Stimulated activated CD4-positive, alpha-beta T cell treated with anti-CD3 and anti-CD28 coated beads, Interleukin-15, amount 100 ng/mL, for 48 hours (primary cell): ENCODE measurements around the gene CFL2.
"Not testable (repeated sequence)": the region's sequence is repeated elsewhere in the genome, so short reads cannot be mapped to it uniquely, and the experiment has no call there.

Experiments used
- DNase-seq, 2 donors: peaks; one replicate each; pipeline ENCODE4 v3.0.0-alpha.2; 2020; ENCODE audit warnings: low read depth in 2 of 2

CFL2 gene

GRCh38 chr14:34714320-34715126, at the start of gene CFL2:
TSS of gene CFL2 (minus strand) at chr14:34714593. CDS start at chr14:34714540, 53 bp downstream.
- peak; percentile 44 to 46 for DNase-seq

- DNase-seq = no peak
Measured at GRCh38 chr14:34755215-34755614, 40.8 kb upstream of the CFL2 start.

- DNase-seq = no peak
Measured at GRCh38 chr14:34754687-34755086, 40.3 kb upstream of the CFL2 start.

DNA sequence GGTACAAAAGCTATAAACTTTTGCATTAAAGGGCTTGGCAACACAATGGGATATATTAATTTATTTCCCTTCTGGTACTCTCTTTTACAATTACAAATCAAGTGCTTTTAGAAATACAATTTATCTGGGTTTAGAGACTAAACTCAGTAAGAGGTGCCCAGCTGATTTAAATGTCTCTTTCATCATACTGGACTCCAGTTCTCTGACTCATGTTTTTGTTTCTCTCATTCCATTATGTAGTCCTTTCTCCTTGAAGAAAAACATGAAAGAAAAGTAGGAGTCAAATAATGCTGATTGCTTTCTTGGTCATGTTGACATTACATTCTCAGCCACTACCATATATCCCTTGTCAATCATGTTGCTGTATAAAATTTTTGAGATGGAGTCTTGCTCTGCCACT, 36.3 kb upstream of the CFL2 start:
- DNase-seq = no peak

DNA sequence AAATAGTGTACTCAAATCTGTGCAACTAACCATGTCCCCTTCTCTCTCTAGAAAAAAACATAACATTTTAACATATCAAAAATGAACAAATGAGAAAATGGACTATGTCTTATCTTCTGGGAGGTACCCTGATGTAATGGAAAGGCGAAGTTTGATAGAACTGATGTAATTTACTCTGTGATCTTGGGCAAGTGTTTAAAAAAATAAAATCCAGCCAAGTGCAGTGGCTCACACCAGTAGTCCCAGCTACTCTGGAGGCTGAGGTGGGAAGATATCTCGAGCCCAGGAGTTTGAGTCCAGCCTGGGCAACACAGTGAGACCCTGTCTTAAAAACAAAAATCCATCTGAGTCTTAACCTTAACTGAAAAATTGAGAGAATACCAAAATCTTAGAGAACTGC, 35.8 kb upstream of the CFL2 start:
- DNase-seq = no peak

DNA sequence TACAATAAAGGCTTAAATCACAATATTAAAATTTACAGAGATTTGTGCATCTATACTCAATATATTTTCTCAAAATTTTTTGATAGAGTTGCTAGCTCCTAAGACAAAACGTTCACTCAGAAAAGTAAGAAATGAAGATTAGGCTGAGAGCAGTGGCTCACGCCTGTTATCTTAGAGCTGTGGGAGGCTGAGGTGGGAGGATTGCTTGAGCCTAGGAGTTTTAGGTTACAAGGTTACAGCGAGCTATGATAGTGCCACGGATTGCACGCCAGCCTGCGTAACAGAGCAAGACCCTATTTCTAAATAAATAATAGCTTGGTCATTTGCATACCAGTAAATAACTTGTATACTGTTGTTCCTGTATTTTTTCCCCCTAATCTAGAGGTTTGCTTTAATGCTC, 35.0 kb upstream of the CFL2 start:
- no peak for DNase-seq

DNA sequence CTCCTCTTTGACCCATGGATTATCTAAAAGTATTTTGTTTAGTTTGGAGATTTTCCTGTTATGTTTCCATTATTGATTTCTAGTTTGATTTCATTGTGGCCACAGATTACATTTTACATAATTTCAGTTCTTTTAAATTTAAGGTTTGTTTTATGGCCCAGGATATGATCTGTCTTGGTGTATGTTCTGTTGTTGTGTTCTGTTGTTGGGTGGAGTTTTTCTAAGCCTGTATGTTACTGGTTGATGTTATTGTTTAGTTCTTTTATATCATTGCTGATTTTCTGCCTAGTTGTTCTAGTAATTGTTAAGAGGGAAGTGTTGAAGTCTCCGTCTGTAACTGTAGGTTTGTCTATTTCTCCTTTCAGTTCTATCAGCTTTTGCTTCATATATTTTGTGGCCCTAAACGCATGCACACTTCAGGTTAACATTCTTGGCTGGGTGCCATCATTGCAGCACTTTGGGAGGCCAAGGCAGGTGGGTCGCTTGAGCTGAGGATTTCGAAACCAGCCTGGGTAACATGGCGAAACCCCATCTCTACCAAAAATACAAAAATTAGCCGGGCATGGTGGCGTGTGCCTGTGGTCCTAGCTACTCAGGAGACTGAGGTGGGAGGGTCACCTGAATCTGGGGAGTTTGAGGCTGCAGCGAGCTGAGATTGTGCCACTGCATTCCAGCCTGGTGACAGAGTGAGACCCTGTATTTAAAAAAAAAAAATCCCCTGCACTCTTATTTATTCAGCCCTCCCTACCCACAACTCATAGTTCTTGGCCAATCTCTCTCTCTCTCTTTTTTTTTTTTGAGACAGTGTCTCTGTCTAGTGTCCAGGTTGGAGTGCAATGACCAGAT, 28.1 kb upstream of the CFL2 start:
- no peak for DNase-seq

GRCh38 chr14:34741840-34742239, 27.4 kb upstream of the CFL2 start:
- no peak for DNase-seq

DNA sequence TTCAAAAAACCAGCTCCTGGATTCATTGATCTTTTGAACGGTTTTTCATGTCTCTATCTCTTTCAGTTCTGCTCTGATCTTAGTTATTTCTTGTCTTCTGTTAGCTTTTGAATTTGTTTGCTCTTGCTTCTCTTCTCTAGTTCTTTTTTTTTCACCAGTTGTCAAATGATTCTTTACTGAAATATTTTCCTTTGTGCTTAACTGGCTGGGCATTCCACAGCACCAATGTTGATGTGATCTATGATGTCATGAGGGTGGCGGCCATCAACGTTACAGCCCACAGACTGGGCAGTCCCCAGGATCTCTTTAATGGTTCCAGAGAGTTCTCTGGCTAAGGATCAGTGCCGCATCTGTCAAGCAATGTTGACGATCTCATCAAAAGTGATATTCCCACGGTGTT, 25.7 kb upstream of the CFL2 start:
- DNase-seq = not testable (repeated sequence)

GRCh38 chr14:34737079-34737478, 22.7 kb upstream of the CFL2 start:
- DNase-seq = not testable (repeated sequence)

- no peak for DNase-seq
Measured at GRCh38 chr14:34733245-34733644, 18.9 kb upstream of the CFL2 start.

DNA sequence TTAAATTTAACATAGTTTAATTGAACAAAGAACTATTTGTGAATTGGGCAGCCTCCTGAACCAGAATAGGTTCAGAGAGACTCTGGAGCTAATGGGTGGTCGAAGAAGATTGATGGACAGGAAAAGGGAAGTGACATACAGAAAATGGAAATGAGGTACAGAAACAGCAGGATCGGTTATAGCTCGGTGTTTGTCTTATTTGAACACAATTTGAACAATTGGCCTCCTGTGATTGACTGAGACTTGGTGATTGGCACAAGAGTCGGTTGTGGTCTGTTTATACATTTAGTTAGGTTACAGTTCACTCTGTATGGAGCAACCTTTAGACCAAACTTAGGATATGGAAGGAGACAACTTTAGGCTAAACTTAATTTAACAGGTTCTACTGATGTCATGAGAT, 18.4 kb upstream of the CFL2 start:
- DNase-seq = no peak

DNA sequence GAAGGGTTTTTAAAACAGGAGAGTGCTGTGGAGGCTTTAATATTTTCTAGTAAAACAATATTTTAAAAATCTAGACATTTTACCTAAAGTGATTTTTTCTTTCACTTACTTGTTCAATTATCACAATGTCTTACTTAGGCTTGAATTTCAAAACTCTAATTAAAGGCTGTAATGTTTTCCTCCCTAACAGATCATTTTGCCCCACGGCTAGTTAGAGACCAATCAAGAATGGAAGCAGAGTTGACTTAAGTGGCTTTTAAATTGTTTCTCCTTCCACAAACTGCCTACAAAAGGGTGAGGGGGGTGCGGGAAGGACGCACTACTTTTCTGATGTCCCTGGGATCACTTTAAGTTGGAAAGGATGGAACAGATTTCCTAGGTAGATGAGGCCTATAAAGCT, 9.5 kb upstream of the CFL2 start:
- no peak for DNase-seq

DNA sequence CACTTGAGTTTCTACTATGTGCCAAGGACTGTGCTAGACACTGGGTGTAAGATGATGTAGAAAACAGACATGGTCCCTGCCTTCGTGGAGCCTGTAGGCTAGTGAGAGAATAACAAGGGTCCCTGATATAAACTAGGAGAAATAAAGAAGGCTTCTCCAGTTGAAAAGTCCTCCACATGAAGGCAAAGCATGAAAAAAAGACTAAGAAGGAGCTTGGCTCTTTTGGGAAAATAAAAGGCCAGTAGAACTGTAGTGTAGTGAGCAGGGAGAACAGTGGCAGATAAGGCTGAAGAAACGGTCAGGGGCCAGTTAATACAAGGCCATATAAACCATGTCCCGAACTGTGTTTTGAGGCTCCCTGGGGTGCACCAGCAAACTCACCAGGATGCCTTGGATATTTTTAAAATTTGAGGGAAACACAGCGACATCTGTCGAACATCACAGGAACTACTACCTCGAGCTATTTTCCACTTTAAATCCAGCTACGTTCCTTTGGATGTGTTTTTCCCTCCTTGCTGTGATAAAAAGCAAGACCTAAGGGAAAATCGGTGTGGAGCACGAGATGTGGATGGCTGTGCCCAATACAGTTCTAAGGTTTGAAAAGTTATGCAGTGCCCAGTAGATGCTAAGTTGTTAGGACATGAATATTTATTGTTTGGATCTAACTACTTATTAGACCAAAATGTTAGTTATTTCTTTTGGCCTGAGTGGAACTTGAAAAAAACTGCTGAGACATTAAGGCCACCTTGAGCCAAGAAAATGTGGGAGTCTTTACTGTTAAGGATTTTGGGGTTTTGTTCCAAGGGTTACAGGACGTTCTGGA, 8.5 kb upstream of the CFL2 start:
- DNase-seq = peak in 1 of 2 donors; percentile 9

DNA sequence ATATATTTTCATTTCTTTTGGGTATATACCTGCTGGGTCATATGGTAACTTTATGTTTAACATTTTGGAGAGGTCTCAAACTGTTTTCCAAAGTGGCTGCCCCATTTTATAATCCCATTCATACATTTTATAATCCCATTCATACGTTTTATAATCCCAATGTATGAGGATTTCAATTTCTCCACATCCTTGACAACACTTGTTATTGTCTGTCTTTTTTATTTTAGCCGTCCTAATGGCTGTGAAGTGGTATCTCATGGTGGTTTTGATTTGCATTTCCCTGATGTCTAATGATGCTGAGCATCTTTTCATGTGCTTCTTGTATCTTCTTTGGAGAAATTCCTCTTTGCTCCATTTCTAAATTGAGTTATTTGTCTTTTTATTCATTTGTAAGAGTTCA, 6.7 kb upstream of the CFL2 start:
- DNase-seq = no peak

GRCh38 chr14:34718750-34719304, 4.4 kb upstream of the CFL2 start:
- DNase-seq = no peak

GRCh38 chr14:34715127-34715863, 902 bp upstream of the CFL2 start:
- no peak for DNase-seq

DNA sequence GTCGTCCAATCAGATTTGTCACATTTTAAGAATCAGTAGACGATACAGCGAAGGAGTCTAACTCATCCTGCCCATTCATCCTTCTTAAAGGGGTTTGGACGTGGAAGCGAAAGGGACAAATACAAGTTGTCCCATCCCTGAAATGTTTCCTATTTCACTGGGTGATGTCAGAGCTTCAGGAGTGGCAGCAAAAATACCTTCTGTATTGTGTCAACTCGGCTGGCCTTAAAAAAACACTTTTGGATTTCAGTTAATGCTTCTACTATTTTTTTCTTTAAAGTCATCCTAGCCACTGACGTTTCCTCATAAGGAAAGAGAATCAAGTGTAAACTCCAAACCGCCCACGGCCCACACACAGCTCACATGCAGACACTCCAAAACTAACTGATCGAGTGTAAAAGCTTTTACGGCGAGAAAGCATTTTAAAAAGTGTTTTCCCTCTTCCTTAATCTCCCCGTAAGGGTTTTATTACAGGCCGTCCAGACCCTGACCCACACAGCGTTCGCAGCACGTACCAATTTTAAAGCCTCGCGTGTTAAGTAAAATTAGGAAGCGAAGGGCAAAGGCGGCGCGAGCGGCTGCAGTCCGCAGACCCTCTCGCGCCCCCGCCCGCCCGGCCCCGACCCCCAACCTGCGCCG, 593 bp downstream of the CFL2 start:
- peak in 1 of 2 donors; percentile 28 for DNase-seq

GRCh38 chr14:34713122-34713680, 1.2 kb downstream of the CFL2 start:
- no peak for DNase-seq
